GM12801 (cell line): ENCODE data around the gene KIF26B.

Source experiments
- TF ChIP-seq, protein P1 (sequence below): IDR thresholded peaks from one replicate; pipeline ENCODE4 v1.5.1; 2011; ENCODE audit warnings: control low read depth; ENCODE audit not compliant: insufficient read length; ENCODE audit errors: extremely low read depth

The KIF26B gene

DNA sequence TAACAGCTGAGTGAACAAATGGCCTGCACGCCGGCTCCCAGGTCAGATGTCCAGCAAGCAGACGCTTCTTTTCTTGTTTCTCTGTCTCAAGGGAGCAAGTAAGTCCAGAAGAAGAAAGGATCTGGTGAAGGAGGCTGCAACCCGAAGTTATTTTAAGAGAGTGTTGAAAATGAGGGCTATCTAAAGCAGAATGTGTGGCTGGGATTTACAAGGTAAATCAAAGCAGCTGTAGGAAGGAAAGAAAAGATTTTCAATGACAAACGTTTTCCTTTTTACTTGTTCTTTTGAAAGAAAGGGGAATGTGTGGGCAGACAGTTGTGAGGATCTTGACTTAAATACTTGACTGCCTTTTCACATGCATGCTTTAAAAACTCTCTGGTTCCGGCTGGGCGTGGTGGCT is 311.5 kb downstream of the KIF26B start:
- TF ChIP-seq, protein P1, sequence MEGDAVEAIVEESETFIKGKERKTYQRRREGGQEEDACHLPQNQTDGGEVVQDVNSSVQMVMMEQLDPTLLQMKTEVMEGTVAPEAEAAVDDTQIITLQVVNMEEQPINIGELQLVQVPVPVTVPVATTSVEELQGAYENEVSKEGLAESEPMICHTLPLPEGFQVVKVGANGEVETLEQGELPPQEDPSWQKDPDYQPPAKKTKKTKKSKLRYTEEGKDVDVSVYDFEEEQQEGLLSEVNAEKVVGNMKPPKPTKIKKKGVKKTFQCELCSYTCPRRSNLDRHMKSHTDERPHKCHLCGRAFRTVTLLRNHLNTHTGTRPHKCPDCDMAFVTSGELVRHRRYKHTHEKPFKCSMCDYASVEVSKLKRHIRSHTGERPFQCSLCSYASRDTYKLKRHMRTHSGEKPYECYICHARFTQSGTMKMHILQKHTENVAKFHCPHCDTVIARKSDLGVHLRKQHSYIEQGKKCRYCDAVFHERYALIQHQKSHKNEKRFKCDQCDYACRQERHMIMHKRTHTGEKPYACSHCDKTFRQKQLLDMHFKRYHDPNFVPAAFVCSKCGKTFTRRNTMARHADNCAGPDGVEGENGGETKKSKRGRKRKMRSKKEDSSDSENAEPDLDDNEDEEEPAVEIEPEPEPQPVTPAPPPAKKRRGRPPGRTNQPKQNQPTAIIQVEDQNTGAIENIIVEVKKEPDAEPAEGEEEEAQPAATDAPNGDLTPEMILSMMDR: no peak

DNA sequence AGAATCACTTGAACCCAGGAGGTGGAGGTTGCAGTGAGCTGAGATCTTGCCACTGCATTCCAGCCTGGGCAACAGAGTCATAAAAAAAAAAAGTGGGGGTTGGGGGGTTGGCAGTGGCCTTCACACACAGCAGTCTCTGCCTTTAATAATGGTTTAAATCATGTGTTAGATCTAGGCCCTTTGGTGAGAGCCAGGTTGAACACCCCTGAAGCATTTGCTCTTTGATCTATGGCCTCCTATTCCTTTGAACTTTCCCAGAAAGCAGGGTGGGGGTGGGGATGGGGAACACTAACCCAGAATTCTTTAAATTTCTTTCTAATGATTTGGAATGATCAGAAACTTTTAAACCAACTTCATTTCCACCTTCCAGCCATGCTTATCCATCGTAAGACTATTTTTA is 313.0 kb downstream of the KIF26B start:
- TF ChIP-seq, protein P1: no peak

DNA sequence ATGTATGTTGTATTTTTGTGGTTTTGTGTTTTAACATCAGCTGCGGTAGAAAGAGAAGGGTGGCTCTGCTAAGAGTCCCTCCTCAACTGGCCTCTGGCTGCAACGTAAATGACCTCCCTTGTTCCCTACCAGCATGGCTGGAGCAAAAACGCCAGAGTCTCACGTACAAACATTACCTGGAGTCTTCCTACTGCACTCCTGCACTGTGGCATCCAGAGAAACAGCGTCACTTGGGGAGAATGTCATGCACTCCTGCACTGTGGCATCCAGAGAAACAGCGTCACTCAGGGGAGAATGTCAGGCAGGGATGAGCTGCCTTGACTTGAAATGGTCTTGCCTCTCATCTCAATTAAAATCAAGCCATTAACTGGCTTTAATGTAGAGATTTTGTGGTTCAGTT is 314.2 kb downstream of the KIF26B start:
- TF ChIP-seq, protein P1: no peak

DNA sequence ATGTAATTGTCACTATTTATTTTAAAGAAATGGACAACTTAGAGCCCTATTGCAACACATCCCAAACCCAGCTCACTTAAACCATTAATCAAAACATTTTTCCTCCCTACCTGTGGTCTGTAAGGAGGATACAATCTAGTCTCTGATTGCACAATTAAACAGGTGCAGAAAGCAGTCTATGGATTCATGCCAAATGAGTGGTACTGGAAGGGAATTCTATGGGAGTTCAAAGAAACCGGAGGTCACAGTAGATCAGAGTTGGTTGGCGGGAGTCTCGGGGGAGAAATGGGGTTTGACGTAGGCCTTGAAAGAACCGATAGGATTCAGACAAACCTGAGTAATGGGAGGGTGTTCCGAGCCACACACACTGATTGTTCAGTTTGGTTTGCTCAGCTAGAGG is 314.9 kb downstream of the KIF26B start:
- TF ChIP-seq, protein P1: no peak

DNA sequence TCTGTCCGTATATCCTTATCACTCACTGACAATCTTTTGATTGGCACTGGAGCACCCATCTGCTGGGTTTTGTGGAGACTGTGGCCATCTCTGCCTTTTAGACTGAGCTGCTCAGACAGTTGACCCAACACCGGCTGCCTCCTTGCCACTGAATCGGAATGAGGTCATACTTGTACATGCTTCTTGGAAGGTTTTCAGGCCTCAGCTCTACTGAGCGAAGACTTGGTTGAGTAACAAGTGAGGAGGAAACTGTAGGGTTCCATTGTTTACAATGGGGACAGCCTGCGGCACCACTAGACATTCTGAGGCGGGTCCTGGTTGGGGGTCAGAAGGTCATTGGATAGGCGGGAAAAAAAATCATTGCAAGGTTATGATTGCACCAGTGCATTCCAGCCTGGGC is 320.3 kb downstream of the KIF26B start:
- TF ChIP-seq, protein P1: no peak

DNA sequence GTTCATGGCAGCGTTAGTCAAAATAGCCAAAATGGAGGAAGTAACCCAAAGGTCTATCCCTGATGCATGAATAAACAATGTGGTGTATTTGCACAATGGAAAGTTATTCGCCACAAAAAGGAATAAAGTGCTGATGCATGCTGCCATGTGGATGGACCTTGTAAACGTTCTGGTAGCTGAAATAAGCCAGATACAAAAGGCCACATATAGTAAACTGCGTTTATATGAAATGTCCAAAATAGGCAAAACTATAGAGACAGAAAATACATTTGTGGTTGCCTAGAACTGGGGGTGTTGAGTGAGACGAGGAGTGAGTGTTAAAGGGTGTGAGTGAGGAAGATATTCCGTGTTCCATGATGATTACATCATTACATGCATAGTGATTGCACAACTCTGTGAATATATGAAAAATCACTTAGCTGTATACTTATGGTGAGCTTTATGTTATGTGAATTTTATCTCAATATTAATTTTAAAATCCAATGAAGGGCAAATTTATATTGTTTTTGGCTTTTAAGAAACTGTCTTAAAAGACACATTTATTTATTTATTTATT is 321.3 kb downstream of the KIF26B start:
- TF ChIP-seq, protein P1: no peak

DNA sequence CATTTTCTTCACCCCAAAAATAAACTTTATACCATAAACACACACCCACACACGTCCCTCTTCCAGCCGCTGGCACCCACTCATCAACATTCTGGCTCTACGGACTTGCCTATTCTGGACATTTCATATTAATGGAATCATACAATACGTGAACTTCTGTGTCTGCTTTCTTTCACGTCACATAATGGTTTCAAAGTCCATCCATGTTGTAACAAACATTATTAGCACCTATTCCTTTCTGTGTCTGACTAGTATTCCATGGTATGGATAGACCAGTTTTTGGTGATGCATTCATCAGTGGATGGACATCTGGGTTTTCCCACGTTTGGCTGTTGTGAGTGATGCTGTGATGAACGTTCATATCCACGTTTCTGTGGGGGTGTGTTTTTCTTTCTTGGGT is 323.2 kb downstream of the KIF26B start:
- TF ChIP-seq, protein P1: no peak
